GM12875 (cell line): ENCODE results near the gene TSHZ2.

Experiments
- H3K4me3 ChIP-seq: one replicate; pipeline ENCODE4 v1.5.1; 2011; ENCODE audit warnings: low read depth, low read length, control low read depth
- TF ChIP-seq, protein P1 (sequence below): IDR thresholded peaks from 2 replicates; pipeline ENCODE4 v1.5.1; 2011; ENCODE audit warnings: low read depth, mild to moderate bottlenecking, control low read depth, inconsistent platforms, low read length, moderate library complexity, borderline replicate concordance; ENCODE audit not compliant: insufficient read depth

Gene TSHZ2, protein sequence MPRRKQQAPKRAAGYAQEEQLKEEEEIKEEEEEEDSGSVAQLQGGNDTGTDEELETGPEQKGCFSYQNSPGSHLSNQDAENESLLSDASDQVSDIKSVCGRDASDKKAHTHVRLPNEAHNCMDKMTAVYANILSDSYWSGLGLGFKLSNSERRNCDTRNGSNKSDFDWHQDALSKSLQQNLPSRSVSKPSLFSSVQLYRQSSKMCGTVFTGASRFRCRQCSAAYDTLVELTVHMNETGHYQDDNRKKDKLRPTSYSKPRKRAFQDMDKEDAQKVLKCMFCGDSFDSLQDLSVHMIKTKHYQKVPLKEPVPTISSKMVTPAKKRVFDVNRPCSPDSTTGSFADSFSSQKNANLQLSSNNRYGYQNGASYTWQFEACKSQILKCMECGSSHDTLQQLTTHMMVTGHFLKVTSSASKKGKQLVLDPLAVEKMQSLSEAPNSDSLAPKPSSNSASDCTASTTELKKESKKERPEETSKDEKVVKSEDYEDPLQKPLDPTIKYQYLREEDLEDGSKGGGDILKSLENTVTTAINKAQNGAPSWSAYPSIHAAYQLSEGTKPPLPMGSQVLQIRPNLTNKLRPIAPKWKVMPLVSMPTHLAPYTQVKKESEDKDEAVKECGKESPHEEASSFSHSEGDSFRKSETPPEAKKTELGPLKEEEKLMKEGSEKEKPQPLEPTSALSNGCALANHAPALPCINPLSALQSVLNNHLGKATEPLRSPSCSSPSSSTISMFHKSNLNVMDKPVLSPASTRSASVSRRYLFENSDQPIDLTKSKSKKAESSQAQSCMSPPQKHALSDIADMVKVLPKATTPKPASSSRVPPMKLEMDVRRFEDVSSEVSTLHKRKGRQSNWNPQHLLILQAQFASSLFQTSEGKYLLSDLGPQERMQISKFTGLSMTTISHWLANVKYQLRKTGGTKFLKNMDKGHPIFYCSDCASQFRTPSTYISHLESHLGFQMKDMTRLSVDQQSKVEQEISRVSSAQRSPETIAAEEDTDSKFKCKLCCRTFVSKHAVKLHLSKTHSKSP (N-terminal part only)

DNA sequence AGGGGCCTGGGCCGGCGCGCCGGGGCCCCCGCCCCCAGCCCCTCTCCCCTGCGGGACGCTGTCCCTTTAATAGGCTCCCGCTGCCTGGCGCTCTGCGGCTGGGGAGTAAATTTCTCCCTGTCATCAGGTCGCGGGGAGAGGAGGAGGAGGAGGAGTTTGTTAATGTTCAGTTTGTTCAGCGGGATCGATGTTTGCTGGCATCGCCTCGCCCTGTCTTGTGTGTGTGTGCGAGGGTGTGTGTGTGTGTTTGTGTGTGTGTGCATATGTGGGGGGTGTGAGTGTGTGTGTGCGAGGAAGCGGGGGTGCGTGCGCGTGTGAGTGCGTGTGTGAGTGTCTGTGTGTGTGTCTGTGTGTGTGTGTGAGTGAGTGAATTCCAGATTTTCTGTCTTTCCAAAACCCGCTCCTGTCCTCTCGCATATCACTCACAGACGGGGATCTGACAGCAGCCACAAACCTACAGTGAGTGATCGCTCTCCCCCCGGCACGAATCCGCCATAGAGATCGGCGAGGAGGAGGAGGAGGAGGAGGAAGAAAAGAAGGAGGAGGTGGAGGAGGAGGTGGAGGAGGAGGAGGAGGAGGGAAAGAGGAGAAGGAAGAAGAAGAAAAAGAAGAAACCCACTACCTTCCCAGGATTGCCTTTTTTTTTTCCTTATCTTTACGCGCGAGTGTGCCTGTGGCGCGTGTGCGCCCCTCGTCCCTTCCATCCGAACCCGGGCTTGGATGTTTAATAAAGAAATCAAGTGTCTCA lies at the start of gene TSHZ2:
TSS of gene TSHZ2 (plus strand) at position 169 of the 748 bp plus-strand sequence. CDS start 936 bp downstream, outside the sequence.
- TF ChIP-seq, protein P1, sequence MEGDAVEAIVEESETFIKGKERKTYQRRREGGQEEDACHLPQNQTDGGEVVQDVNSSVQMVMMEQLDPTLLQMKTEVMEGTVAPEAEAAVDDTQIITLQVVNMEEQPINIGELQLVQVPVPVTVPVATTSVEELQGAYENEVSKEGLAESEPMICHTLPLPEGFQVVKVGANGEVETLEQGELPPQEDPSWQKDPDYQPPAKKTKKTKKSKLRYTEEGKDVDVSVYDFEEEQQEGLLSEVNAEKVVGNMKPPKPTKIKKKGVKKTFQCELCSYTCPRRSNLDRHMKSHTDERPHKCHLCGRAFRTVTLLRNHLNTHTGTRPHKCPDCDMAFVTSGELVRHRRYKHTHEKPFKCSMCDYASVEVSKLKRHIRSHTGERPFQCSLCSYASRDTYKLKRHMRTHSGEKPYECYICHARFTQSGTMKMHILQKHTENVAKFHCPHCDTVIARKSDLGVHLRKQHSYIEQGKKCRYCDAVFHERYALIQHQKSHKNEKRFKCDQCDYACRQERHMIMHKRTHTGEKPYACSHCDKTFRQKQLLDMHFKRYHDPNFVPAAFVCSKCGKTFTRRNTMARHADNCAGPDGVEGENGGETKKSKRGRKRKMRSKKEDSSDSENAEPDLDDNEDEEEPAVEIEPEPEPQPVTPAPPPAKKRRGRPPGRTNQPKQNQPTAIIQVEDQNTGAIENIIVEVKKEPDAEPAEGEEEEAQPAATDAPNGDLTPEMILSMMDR, result no peak
- H3K4me3 ChIP-seq, result no peak within 1 kb of the TSS

GRCh38 chr20:52922436-52922835 lies 49.7 kb upstream of the TSHZ2 start:
- TF ChIP-seq, protein P1, result no peak
- no peak overlapping the region for H3K4me3 ChIP-seq

DNA sequence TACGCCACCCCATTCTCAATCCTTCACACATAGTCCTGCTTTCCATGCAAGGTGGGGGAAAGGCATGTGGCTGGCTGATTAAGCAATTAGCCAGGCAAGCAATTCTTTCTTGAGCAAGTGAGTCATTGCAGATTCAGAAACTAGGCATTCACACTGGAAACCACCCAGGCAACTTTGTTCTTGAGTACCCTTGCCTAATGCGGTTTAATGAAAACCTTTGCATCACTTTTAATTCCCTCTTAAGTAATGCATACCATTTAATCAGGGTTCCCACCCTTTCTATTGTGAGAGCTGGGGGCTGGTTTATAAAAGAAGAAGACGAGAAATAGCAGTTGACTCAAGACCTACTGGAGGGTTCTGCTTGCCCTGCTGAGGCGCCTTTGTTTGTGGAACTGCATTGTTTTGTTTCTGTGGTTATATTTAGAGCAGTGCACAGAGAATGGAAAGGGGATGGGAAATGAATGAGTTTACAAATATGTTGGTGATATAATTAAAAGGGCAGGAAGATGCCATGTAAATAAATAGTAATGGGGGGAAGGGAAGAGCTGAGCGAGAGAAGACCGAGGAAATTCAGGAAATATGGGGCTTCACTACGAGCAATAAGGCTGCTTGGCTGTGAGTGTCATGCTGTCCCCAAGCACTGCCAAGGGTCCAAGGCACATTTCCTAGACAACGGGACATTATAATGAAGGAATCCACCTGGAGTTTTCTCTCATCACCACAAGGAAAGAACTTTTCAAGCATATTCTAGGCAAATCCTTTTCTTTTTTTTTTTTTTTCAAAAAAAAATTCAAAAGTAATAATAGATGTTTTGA lies 48.8 kb upstream of the TSHZ2 start:
- H3K4me3 ChIP-seq, result no peak overlapping the region
- TF ChIP-seq, protein P1, result no peak

GRCh38 chr20:52924411-52925271 lies 47.5 kb upstream of the TSHZ2 start:
- TF ChIP-seq, protein P1, result no peak
- no peak overlapping the region for H3K4me3 ChIP-seq

DNA sequence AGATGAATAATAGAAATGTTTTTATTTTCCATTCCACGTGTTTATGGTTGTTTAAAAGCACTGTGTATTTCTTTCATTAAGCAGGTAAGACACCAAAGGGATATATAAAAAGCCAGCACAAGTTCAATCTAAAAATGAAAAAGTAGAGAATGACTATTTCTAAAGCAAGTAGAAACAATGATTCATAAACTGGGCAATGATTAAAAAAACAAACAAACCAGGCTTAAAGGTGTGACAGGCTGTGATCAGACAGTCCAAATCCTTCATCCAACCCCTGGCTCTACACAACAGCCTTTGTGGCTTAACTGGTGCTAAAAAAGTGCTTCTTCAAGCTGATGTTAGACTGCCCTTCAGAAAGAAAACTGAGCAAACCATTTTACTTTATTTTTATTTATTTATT lies 45.7 kb upstream of the TSHZ2 start:
- TF ChIP-seq, protein P1, result no peak
- no peak overlapping the region for H3K4me3 ChIP-seq

GRCh38 chr20:52933867-52934266 lies 38.3 kb upstream of the TSHZ2 start:
- H3K4me3 ChIP-seq, result no peak overlapping the region
- TF ChIP-seq, protein P1, result no peak
